Trophoblast cell (in vitro differentiated cells and primary cell): ENCODE data around the gene PDE4D.

ENCODE experiments used
- DNase-seq, 2 donors: peaks; one replicate each; pipeline ENCODE4 v3.0.0-alpha.2; 2016
- H2AFZ ChIP-seq: 2 replicates; pipeline ENCODE4 v1.6.1; 2013; ENCODE audit warnings: low read length, moderate library complexity, mild to moderate bottlenecking; ENCODE audit not compliant: insufficient read depth, poor library complexity
- H2AK5ac ChIP-seq: 2 replicates; pipeline ENCODE4 v1.6.1; 2013; ENCODE audit warnings: mild to moderate bottlenecking, low read length
- H2BK120ac ChIP-seq: 2 replicates; pipeline ENCODE4 v1.6.1; 2013; ENCODE audit warnings: low read length, mild to moderate bottlenecking, moderate library complexity; ENCODE audit not compliant: insufficient read depth, poor library complexity
- H2BK12ac ChIP-seq: 2 replicates; pipeline ENCODE4 v1.6.1; 2013; ENCODE audit warnings: mild to moderate bottlenecking, low read length, moderate library complexity
- H2BK5ac ChIP-seq: 2 replicates; pipeline ENCODE4 v1.6.1; 2013; ENCODE audit warnings: low read length, low read depth, moderate library complexity, mild to moderate bottlenecking; ENCODE audit not compliant: poor library complexity
- H3K14ac ChIP-seq: 2 replicates; pipeline ENCODE4 v1.6.1; 2013; ENCODE audit warnings: mild to moderate bottlenecking, low read length
- H3K18ac ChIP-seq: 2 replicates; pipeline ENCODE4 v1.6.1; 2013; ENCODE audit warnings: mild to moderate bottlenecking, low read length
- H3K23ac ChIP-seq: 2 replicates; pipeline ENCODE4 v1.6.1; 2013; ENCODE audit warnings: low read length
- H3K27ac ChIP-seq: 2 replicates; pipeline ENCODE4 v1.5.1; 2013; ENCODE audit warnings: low read depth, mild to moderate bottlenecking, inconsistent platforms, low read length, moderate library complexity
- H3K27me3 ChIP-seq: 2 replicates; pipeline ENCODE4 v1.6.1; 2013; ENCODE audit warnings: inconsistent platforms, mild to moderate bottlenecking, low read length, moderate library complexity; ENCODE audit not compliant: insufficient read depth
- H3K36me3 ChIP-seq, 2 experiments: 1 replicate in 1 of 2; 2 replicates in 1 of 2; pipeline ENCODE4 v1.6.1; 2013; ENCODE audit warnings: low read length in 2 of 2, mild to moderate bottlenecking in 2 of 2, moderate library complexity in 1 of 2; ENCODE audit not compliant: insufficient read depth in 2 of 2, control insufficient read depth in 1 of 2
- H3K4ac ChIP-seq: 2 replicates; pipeline ENCODE4 v1.6.1; 2013; ENCODE audit warnings: low read depth, mild to moderate bottlenecking, low read length, moderate library complexity
- H3K4me1 ChIP-seq, 2 experiments: 1 replicate in 1 of 2; 2 replicates in 1 of 2; pipeline ENCODE4 v1.6.1; 2013; ENCODE audit warnings: low read length in 2 of 2, mild to moderate bottlenecking in 2 of 2, moderate library complexity in 1 of 2; ENCODE audit not compliant: insufficient read depth in 2 of 2, control insufficient read depth in 1 of 2
- H3K4me2 ChIP-seq: 2 replicates; pipeline ENCODE4 v1.6.1; 2013; ENCODE audit warnings: inconsistent platforms, mild to moderate bottlenecking, low read length, moderate library complexity
- H3K4me3 ChIP-seq: 2 replicates; pipeline ENCODE4 v1.5.1; 2013; ENCODE audit warnings: mild to moderate bottlenecking, low read depth, low read length, inconsistent platforms
- H3K79me1 ChIP-seq: one replicate; pipeline ENCODE4 v1.6.1; 2013; ENCODE audit warnings: low read length
- H3K79me2 ChIP-seq: 2 replicates; pipeline ENCODE4 v1.6.1; 2013; ENCODE audit warnings: low read length, mild to moderate bottlenecking; ENCODE audit not compliant: control insufficient read depth, insufficient read depth, poor library complexity
- H3K9ac ChIP-seq: 2 replicates; pipeline ENCODE4 v1.6.1; 2013; ENCODE audit warnings: mild to moderate bottlenecking, low read length
- H3K9me3 ChIP-seq: 2 replicates; pipeline ENCODE4 v1.6.1; 2013; ENCODE audit warnings: low read depth, mild to moderate bottlenecking, control low read depth, inconsistent platforms, low read length; ENCODE audit not compliant: insufficient read depth
- H4K12ac ChIP-seq: 2 replicates; pipeline ENCODE4 v1.6.1; 2013; ENCODE audit warnings: low read depth, mild to moderate bottlenecking, low read length, moderate library complexity
- H4K8ac ChIP-seq: 2 replicates; pipeline ENCODE4 v1.6.1; 2013; ENCODE audit warnings: low read depth, mild to moderate bottlenecking, low read length, moderate library complexity
- H4K91ac ChIP-seq: one replicate; pipeline ENCODE4 v1.6.1; 2013; ENCODE audit warnings: low read depth, mild to moderate bottlenecking, low read length, moderate library complexity
- WGBS: extraction: QIAGEN DNeasy Blood & Tissue Kit; methylation state at CpG from one replicate; pipeline ENCODE4 v1.1.7; 2013; ENCODE audit warnings: missing lambda C conversion rate; ENCODE audit not compliant: insufficient read length, insufficient coverage; ENCODE audit errors: extremely low coverage; 5-methylcytosine and 5-hydroxymethylcytosine counted together

Gene PDE4D

GRCh38 chr5:59231221-59231931, 662.1 kb downstream of the PDE4D start:
- no peak overlapping the region for H2BK12ac ChIP-seq
- H3K36me3 ChIP-seq: no peaks in the 10 kb centered on the region
- H3K27me3 ChIP-seq: no peaks in the 10 kb centered on the region
- no peak overlapping the region for H3K9ac ChIP-seq
- H3K4me2 ChIP-seq: no peak overlapping the region
- DNase-seq: no peak
- H2BK5ac ChIP-seq: no peak overlapping the region
- H3K4ac ChIP-seq: no peak overlapping the region
- no CpG with 5 or more reads among the region's 7 CpGs for WGBS
- no peak overlapping the region for H4K91ac ChIP-seq
- no peaks in the 10 kb centered on the region for H3K79me1 ChIP-seq
- H3K79me2 ChIP-seq: no peaks in the 10 kb centered on the region
- H4K12ac ChIP-seq: no peak overlapping the region
- H3K4me3 ChIP-seq: no peak overlapping the region
- no peak overlapping the region for H3K18ac ChIP-seq
- H4K8ac ChIP-seq: no peak overlapping the region
- H3K9me3 ChIP-seq: no peaks in the 10 kb centered on the region
- no peak overlapping the region for H2AK5ac ChIP-seq
- H3K4me1 ChIP-seq: no peaks in the 10 kb centered on the region
- no peak overlapping the region for H3K14ac ChIP-seq
- no peak overlapping the region for H3K23ac ChIP-seq
- no peak overlapping the region for H2AFZ ChIP-seq
- H3K27ac ChIP-seq: no peak overlapping the region
- no peak overlapping the region for H2BK120ac ChIP-seq

DNA sequence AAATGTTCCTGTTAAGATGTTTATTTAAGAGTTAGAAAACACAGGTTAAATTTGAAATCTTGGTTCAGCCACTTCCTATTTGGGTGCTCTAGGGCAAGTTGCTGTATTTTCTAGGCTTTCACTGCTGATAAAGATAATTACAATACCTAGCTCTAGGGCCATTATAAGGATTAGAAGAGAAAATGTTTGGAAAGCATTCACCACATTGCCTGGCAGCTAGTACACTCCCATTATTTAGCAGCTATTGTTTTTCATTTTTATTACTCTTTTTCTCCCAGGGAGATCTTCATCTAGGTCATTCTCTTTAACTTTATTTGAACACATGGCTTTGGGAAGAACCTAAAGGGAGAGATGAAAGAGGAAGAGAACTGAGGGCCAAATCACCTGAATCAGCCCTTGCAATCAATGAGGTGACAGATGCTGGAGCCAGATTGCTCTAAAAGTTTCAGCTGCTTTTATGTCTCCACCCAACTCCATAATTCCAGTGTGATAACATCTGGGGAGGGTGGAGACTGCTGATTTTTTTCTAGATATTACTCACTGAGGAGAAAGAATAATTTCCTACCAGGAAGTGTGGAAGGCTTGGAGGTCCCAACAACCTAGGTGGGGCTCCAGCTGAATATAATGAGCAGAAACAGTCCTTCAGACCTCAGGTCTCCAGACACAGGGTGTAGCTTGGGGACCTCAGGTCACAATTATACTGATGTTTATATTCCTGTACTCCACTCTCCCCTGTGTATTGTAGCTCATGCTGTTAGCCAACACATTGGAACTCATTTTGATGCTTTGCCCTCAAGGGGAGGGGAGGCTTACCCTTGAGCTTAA, 670.6 kb downstream of the PDE4D start:
- DNase-seq: peak in 1 of 2 donors; percentile 57
- Histone ChIP-seq H2BK120ac (no peak overlapping the region), H4K91ac (no peak overlapping the region), H3K9me3 (no peaks in the 10 kb centered on the region), H3K9ac (no peak overlapping the region), H4K8ac (peak overlapping the region; percentile 28), H3K4me1 (peaks cover 5 to 7% of the 10 kb centered on the region in 2 experiments), H2AFZ (no peak overlapping the region), H3K23ac (no peak overlapping the region), H3K18ac (peak overlapping the region; percentile 45), H3K4me2 (no peak overlapping the region), H3K4ac (no peak overlapping the region), H3K4me3 (no peak overlapping the region), H3K79me2 (no peaks in the 10 kb centered on the region), H3K27me3 (no peaks in the 10 kb centered on the region), H3K27ac (no peak overlapping the region), H2BK12ac (no peak overlapping the region), H3K79me1 (no peaks in the 10 kb centered on the region), H2AK5ac (no peak overlapping the region), H4K12ac (no peak overlapping the region), H3K14ac (no peak overlapping the region), H3K36me3 (peaks cover 0 to 2% of the 10 kb centered on the region in 2 experiments), H2BK5ac (no peak overlapping the region)

DNA sequence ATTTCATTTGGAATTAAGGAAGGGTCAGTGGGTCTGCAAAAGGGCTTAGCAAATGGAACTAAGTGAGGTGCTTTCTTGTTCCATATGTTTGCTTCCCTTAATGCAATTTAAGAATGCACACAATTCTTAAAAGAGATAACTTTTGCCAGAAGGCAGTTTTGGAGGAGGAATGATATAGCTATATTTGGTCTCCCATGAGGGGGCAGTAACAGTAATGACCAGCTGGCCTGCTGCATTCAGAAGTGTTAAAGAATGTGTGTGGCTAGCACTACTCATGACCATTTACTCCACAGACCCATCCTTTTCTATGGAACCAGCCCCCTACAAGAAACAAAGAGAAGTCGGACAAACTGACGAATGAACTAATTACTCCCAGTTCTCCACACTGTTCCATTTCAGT, 671.8 kb downstream of the PDE4D start:
- no peak overlapping the region for H3K23ac ChIP-seq
- no peak overlapping the region for H4K12ac ChIP-seq
- H3K79me2 ChIP-seq: no peaks in the 10 kb centered on the region
- H3K4me2 ChIP-seq: no peak overlapping the region
- no peak overlapping the region for H2BK5ac ChIP-seq
- H3K9me3 ChIP-seq: no peaks in the 10 kb centered on the region
- DNase-seq: no peak
- H2BK12ac ChIP-seq: no peak overlapping the region
- H4K91ac ChIP-seq: no peak overlapping the region
- no peak overlapping the region for H2BK120ac ChIP-seq
- H3K79me1 ChIP-seq: no peaks in the 10 kb centered on the region
- no peak overlapping the region for H2AK5ac ChIP-seq
- WGBS: no CpG with 5 or more reads among the region's 2 CpGs
- H3K4ac ChIP-seq: peak overlapping the region; percentile 28
- H3K4me1 ChIP-seq: peaks cover 5 to 7% of the 10 kb centered on the region in 2 experiments
- no peak overlapping the region for H3K14ac ChIP-seq
- H3K18ac ChIP-seq: no peak overlapping the region
- H3K9ac ChIP-seq: no peak overlapping the region
- H2AFZ ChIP-seq: no peak overlapping the region
- H3K4me3 ChIP-seq: no peak overlapping the region
- no peak overlapping the region for H3K27ac ChIP-seq
- H4K8ac ChIP-seq: no peak overlapping the region
- H3K27me3 ChIP-seq: no peaks in the 10 kb centered on the region
- peaks cover 0 to 2% of the 10 kb centered on the region in 2 experiments for H3K36me3 ChIP-seq

GRCh38 chr5:59218424-59219045, 675.0 kb downstream of the PDE4D start:
- Histone ChIP-seq H4K12ac (no peak overlapping the region), H2AK5ac (no peak overlapping the region), H3K79me2 (no peaks in the 10 kb centered on the region), H2AFZ (no peak overlapping the region), H3K9me3 (no peaks in the 10 kb centered on the region), H2BK5ac (no peak overlapping the region), H3K79me1 (no peaks in the 10 kb centered on the region), H3K23ac (no peak overlapping the region), H3K4me2 (no peak overlapping the region), H3K4me1 (peaks cover 5 to 7% of the 10 kb centered on the region in 2 experiments), H3K9ac (no peak overlapping the region), H3K4me3 (no peak overlapping the region), H2BK12ac (no peak overlapping the region), H3K14ac (no peak overlapping the region), H3K4ac (no peak overlapping the region), H3K27me3 (no peaks in the 10 kb centered on the region), H3K36me3 (peaks cover 2 to 5% of the 10 kb centered on the region in 2 experiments), H4K8ac (no peak overlapping the region), H4K91ac (no peak overlapping the region), H3K18ac (no peak overlapping the region), H3K27ac (no peak overlapping the region), H2BK120ac (no peak overlapping the region)
- peak in 1 of 2 donors; percentile 13 for DNase-seq
- WGBS: no CpG with 5 or more reads among the region's 2 CpGs
